H9 (cell line): Measurements from ENCODE around the gene SULF2. TPM values are rescaled to one million over a fixed set of nuclear protein-coding genes. Genes with fewer than 3 reads are reported as not detected.

Experiments
- DNase-seq: peaks from one replicate; pipeline ENCODE4 v3.0.0-alpha.2; 2017
- H2AFZ ChIP-seq: one replicate; pipeline ENCODE4 v1.6.1; 2013; ENCODE audit warnings: mild to moderate bottlenecking, low read length, control low read depth, moderate library complexity
- H2AK5ac ChIP-seq: 2 replicates; pipeline ENCODE4 v1.6.1; 2013; ENCODE audit warnings: low read length, control low read depth, mixed read lengths; ENCODE audit not compliant: insufficient read length
- H2BK120ac ChIP-seq: one replicate; pipeline ENCODE4 v1.6.1; 2013; ENCODE audit warnings: low read depth, mild to moderate bottlenecking, low read length, control low read depth, inconsistent platforms; ENCODE audit not compliant: poor library complexity, severe bottlenecking
- H2BK12ac ChIP-seq: 2 replicates; pipeline ENCODE4 v1.6.1; 2013; ENCODE audit warnings: low read length, control low read depth, mixed read lengths, low read depth; ENCODE audit not compliant: insufficient read length
- H2BK15ac ChIP-seq: 2 replicates; pipeline ENCODE4 v1.6.1; 2013; ENCODE audit warnings: low read depth, low read length, control low read depth
- H2BK20ac ChIP-seq: one replicate; pipeline ENCODE4 v1.6.1; 2013; ENCODE audit warnings: low read depth, mild to moderate bottlenecking, low read length, control low read depth, inconsistent platforms; ENCODE audit not compliant: poor library complexity, severe bottlenecking
- H2BK5ac ChIP-seq: 2 replicates; pipeline ENCODE4 v1.6.1; 2013; ENCODE audit warnings: low read length, control low read depth, mixed read lengths; ENCODE audit not compliant: insufficient read length
- H3K14ac ChIP-seq: 2 replicates; pipeline ENCODE4 v1.6.1; 2013; ENCODE audit warnings: low read length, control low read depth; ENCODE audit not compliant: insufficient read depth
- H3K18ac ChIP-seq: 2 replicates; pipeline ENCODE4 v1.6.1; 2013; ENCODE audit warnings: low read depth, mild to moderate bottlenecking, mixed read lengths, low read length, control low read depth; ENCODE audit not compliant: insufficient read length
- H3K23ac ChIP-seq: 2 replicates; pipeline ENCODE4 v1.6.1; 2013; ENCODE audit warnings: low read length, control low read depth, mixed read lengths, low read depth; ENCODE audit not compliant: insufficient read length
- H3K23me2 ChIP-seq: 2 replicates; pipeline ENCODE4 v1.6.1; 2013; ENCODE audit warnings: low read depth, mild to moderate bottlenecking, mixed read lengths, low read length, control low read depth; ENCODE audit not compliant: insufficient read length, poor library complexity, severe bottlenecking
- H3K27ac ChIP-seq: 2 replicates; pipeline ENCODE4 v1.5.1; 2013; ENCODE audit warnings: low read length, control low read depth, mixed read lengths, low read depth; ENCODE audit not compliant: insufficient read length
- H3K27me3 ChIP-seq: 2 replicates; pipeline ENCODE4 v1.6.1; 2013; ENCODE audit warnings: low read length, control low read depth, inconsistent platforms; ENCODE audit not compliant: insufficient read depth
- H3K4ac ChIP-seq: 2 replicates; pipeline ENCODE4 v1.6.1; 2013; ENCODE audit warnings: low read depth, mild to moderate bottlenecking, control low read depth, inconsistent platforms, low read length, moderate library complexity
- H3K4me1 ChIP-seq: 2 replicates; pipeline ENCODE4 v1.6.1; 2013; ENCODE audit warnings: low read length, control low read depth, inconsistent platforms; ENCODE audit not compliant: insufficient read depth
- H3K4me2 ChIP-seq: 2 replicates; pipeline ENCODE4 v1.6.1; 2013; ENCODE audit warnings: low read length, control low read depth, mixed read lengths; ENCODE audit not compliant: insufficient read length, insufficient read depth
- H3K56ac ChIP-seq: 2 replicates; pipeline ENCODE4 v1.6.1; 2013; ENCODE audit warnings: low read depth, mild to moderate bottlenecking, mixed read lengths, low read length, control low read depth; ENCODE audit not compliant: insufficient read length
- H3K79me1 ChIP-seq: 2 replicates; pipeline ENCODE4 v1.6.1; 2013; ENCODE audit warnings: low read depth, mild to moderate bottlenecking, moderate library complexity, low read length, control low read depth, inconsistent platforms; ENCODE audit not compliant: insufficient read depth, poor library complexity, severe bottlenecking
- H3K79me2 ChIP-seq: 2 replicates; pipeline ENCODE4 v1.6.1; 2013; ENCODE audit warnings: low read length, control low read depth, inconsistent platforms; ENCODE audit not compliant: insufficient read depth
- H3K9ac ChIP-seq: 2 replicates; pipeline ENCODE4 v1.6.1; 2013; ENCODE audit warnings: low read length, control low read depth, mixed read lengths; ENCODE audit not compliant: insufficient read length; ENCODE audit errors: extremely low read depth
- H3K9me3 ChIP-seq: one replicate; pipeline ENCODE4 v1.6.1; 2013; ENCODE audit warnings: low read depth, low read length, inconsistent platforms; ENCODE audit not compliant: control insufficient read depth
- H3T11ph ChIP-seq: one replicate; pipeline ENCODE4 v1.6.1; 2013; ENCODE audit warnings: mild to moderate bottlenecking, low read length, control low read depth, inconsistent platforms
- H4K20me1 ChIP-seq: one replicate; pipeline ENCODE4 v1.6.1; 2013; ENCODE audit not compliant: control insufficient read depth, insufficient read length, insufficient read depth
- H4K5ac ChIP-seq: 2 replicates; pipeline ENCODE4 v1.6.1; 2013; ENCODE audit warnings: low read depth, mild to moderate bottlenecking, mixed read lengths, low read length, control low read depth; ENCODE audit not compliant: insufficient read length
- H4K8ac ChIP-seq: replicated peaks from 2 replicates; pipeline ENCODE4 v1.6.1; 2013; ENCODE audit warnings: low read length, control low read depth, mixed read lengths, low read depth; ENCODE audit not compliant: insufficient read length
- H4K91ac ChIP-seq: 2 replicates; pipeline ENCODE4 v1.6.1; 2013; ENCODE audit warnings: low read depth, mild to moderate bottlenecking, moderate library complexity, mixed read lengths, low read length, control low read depth; ENCODE audit not compliant: insufficient read length
- H3K27ac Mint-ChIP-seq, 3 experiments: 2 replicates in 2 of 3; 3 replicates in 1 of 3; pipeline ENCODE4 v1.8.0; 2020 to 2021; ENCODE audit warnings: mixed read lengths in 3 of 3, mild to moderate bottlenecking in 1 of 3, moderate library complexity in 1 of 3
- H3K27me3 Mint-ChIP-seq: 2 replicates; pipeline ENCODE4 v1.8.0; 2021; ENCODE audit warnings: low read depth, mild to moderate bottlenecking, moderate library complexity, mixed read lengths
- H3K36me3 Mint-ChIP-seq, 3 experiments: 2 replicates in 2 of 3; 3 replicates in 1 of 3; pipeline ENCODE4 v1.8.0; 2020 to 2021; ENCODE audit warnings: low read depth in 3 of 3, mixed read lengths in 3 of 3; ENCODE audit not compliant: insufficient read depth in 1 of 3
- H3K4me1 Mint-ChIP-seq, 2 experiments: 2 replicates each; pipeline ENCODE4 v1.8.0; 2020; ENCODE audit warnings: mixed read lengths in 2 of 2
- H3K4me3 Mint-ChIP-seq, 2 experiments: 2 replicates in 1 of 2; 3 replicates in 1 of 2; pipeline ENCODE4 v1.8.0; 2020 to 2021; ENCODE audit warnings: mild to moderate bottlenecking in 2 of 2, mixed read lengths in 2 of 2, moderate library complexity in 1 of 2
- H3K9me3 Mint-ChIP-seq, 2 experiments: 2 replicates in 1 of 2; 3 replicates in 1 of 2; pipeline ENCODE4 v1.8.0; 2020; ENCODE audit warnings: mild to moderate bottlenecking in 2 of 2, mixed read lengths in 2 of 2, moderate library complexity in 1 of 2
- WGBS: extraction: QIAGEN DNeasy Blood & Tissue Kit; methylation state at CpG from one replicate; pipeline ENCODE4 v1.1.7; 2013; ENCODE audit warnings: missing lambda C conversion rate, low lambda C conversion rate, mixed read lengths; ENCODE audit not compliant: insufficient read length; ENCODE audit errors: extremely low coverage; 5-methylcytosine and 5-hydroxymethylcytosine counted together
- total RNA-seq: library from RNA; stranded (reverse); gene quantifications from 2 replicates; pipeline ENCODE4 v1.2.1, GENCODE V29; 2021
- TF ChIP-seq, protein P1 (sequence below): fragments of 200-600 bp; sonication (generic); conservative IDR thresholded peaks from 3 replicates; pipeline ENCODE4 v1.8.0; 2021; ENCODE audit warnings: antibody characterized with exemption, mild to moderate bottlenecking

Gene SULF2
- total RNA-seq, 1 experiment from 2014 or later, result 31.2 TPM

DNA sequence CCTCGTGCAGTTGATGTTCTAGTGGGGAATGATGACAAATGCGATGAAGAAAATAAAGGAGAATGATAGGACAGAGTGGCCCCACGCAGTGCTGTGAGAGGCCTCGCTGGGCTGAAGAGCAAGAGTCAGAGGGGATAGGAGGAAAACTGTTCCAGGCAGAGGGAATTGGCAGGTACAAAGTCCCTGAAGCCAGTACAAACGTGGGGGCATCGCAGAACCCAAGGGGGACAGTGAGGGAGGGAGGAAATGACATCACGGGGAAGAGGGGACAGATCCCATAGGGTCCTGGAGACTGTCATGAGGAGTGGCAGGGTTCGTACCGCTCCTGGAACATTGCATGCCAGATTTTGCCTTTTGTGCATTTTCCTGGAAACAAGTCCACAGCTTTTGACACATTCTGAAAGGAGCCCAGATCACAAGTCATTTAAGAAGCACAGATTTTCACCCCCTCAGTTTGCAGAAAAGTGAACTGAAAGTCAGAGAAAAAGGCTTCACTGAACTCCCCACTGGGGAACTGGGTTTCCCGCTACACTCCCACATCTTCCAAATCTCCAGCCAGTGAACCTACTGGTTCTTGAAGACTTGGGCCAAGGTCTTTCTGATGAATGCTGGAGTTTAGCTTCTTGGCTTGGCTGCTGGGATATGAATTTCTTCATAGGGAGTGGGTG is 77.0 kb downstream of the SULF2 start:
- Histone ChIP-seq H4K8ac (no peak overlapping the region), H3K79me1 (no peaks in the 10 kb centered on the region), H3K9me3 (no peaks in the 10 kb centered on the region), H3K4me1 (no peaks in the 10 kb centered on the region), H3K9ac (no peak overlapping the region), H3K79me2 (no peaks in the 10 kb centered on the region), H2AK5ac (no peak overlapping the region), H3K4ac (no peak overlapping the region), H2BK15ac (no peak overlapping the region), H2BK12ac (no peak overlapping the region), H2AFZ (no peak overlapping the region), H3K18ac (no peak overlapping the region), H3T11ph (no peak overlapping the region), H3K4me2 (no peak overlapping the region), H2BK5ac (no peak overlapping the region), H2BK20ac (no peak overlapping the region), H2BK120ac (no peak overlapping the region), H3K56ac (no peak overlapping the region), H3K23ac (no peak overlapping the region), H3K23me2 (no peaks in the 10 kb centered on the region), H3K27ac (no peak overlapping the region), H3K14ac (no peak overlapping the region), H3K27me3 (no peaks in the 10 kb centered on the region), H4K5ac (no peak overlapping the region), H4K20me1 (no peaks in the 10 kb centered on the region), H4K91ac (no peak overlapping the region)
- H3K27ac Mint-ChIP-seq, result peak overlapping the region in 1 of 3 experiments; percentile 4; a peak in 3 of 7 replicates
- TF ChIP-seq, protein P1, sequence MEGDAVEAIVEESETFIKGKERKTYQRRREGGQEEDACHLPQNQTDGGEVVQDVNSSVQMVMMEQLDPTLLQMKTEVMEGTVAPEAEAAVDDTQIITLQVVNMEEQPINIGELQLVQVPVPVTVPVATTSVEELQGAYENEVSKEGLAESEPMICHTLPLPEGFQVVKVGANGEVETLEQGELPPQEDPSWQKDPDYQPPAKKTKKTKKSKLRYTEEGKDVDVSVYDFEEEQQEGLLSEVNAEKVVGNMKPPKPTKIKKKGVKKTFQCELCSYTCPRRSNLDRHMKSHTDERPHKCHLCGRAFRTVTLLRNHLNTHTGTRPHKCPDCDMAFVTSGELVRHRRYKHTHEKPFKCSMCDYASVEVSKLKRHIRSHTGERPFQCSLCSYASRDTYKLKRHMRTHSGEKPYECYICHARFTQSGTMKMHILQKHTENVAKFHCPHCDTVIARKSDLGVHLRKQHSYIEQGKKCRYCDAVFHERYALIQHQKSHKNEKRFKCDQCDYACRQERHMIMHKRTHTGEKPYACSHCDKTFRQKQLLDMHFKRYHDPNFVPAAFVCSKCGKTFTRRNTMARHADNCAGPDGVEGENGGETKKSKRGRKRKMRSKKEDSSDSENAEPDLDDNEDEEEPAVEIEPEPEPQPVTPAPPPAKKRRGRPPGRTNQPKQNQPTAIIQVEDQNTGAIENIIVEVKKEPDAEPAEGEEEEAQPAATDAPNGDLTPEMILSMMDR, result no peak
- H3K9me3 Mint-ChIP-seq, result no peaks in the 10 kb centered on the region
- no CpG with 5 or more reads among the region's 10 CpGs for WGBS
- no peaks in the 10 kb centered on the region for H3K36me3 Mint-ChIP-seq
- no peak overlapping the region for H3K4me3 Mint-ChIP-seq
- no peaks in the 10 kb centered on the region for H3K27me3 Mint-ChIP-seq
- peaks cover 21 to 26% of the 10 kb centered on the region in 2 experiments for H3K4me1 Mint-ChIP-seq
- DNase-seq, result no peak
